ENCODE results near the gene ADI1. TPM values are rescaled to one million over a fixed set of nuclear protein-coding genes. Genes with fewer than 3 reads are reported as not detected.
A peak's percentile ranks its signal among the peaks of the same experiment; 100 is the strongest.

The ADI1 gene
- total and polyA plus RNA-seq, 10 of the 15 experiments (the other 5 are each of a cell fraction or from before 2014, with no cell fraction given) = 4.4 to 78.7 (median 17.2) TPM

- TSS peak; percentile 35 for BruUV-seq (replicated peaks)
- 99% methylated on average over 5 of the region's 5 CpGs for WGBS (ENCODE audit: insufficient coverage, insufficient replicate concordance, low lambda C conversion rate, missing lambda C conversion rate)
- DNase-seq (ENCODE audit: low read depth, low spot score) (no peak), FAIRE-seq (no peak), ATAC-seq (no peak)
- in situ Hi-C loops (cut with MboI) = no loop called here
- ChIA-PET POLR2A (no interaction called here), CTCF (no interaction called here), RAD21 (ENCODE audit: unreplicated experiment) (no interaction called here), SMC1A (ENCODE audit: uncharacterized antibody, unreplicated experiment) (no interaction called here)
- intact Hi-C loops (cut with micrococcal nuclease; ENCODE audit: unreplicated experiment) = no loop called here
- H3K4me3 ChIP-seq = no peak overlapping the region
- no peak overlapping the region for H3K9ac ChIP-seq (ENCODE audit: control insufficient read depth, insufficient read depth, low read length)
- H3K4me2 ChIP-seq (ENCODE audit: control insufficient read depth, insufficient read depth) = no peak overlapping the region
- TF ChIP-seq CEBPZ (IDR thresholded peaks at IDR 0.05; ENCODE audit: low read depth, low read length) (no peak), LARP7 (IDR thresholded peaks at IDR 0.05) (no peak), GABPA (IDR thresholded peaks at IDR 0.05; ENCODE audit: low read depth) (no peak), NR2C1 (IDR thresholded peaks at IDR 0.05) (no peak), NFIC (IDR thresholded peaks at IDR 0.05; ENCODE audit: low read depth, low read length) (no peak), KLF5 (IDR thresholded peaks at IDR 0.05; ENCODE audit: partially characterized antibody) (no peak), RCOR1 (conservative IDR thresholded peaks at IDR 0.05; ENCODE audit: low read depth, low read length) (no peak), JUND (IDR thresholded peaks at IDR 0.05; ENCODE audit: low read depth, low read length) (no peak), PRDM15 (CRISPR knock-in tag; IDR thresholded peaks at IDR 0.05) (no peak), POLR2AphosphoS5 (IDR thresholded peaks at IDR 0.05; ENCODE audit: low read length) (no peak)
- H3K9me3 ChIP-seq (replicated peaks; ENCODE audit: control insufficient read depth, insufficient read depth, low read length) = no peaks in the 10 kb centered on the region
- no peaks in the 10 kb centered on the region for H3K79me2 ChIP-seq (ENCODE audit: control insufficient read depth, insufficient read depth, low read length)
- no peak overlapping the region for H2AFZ ChIP-seq (ENCODE audit: control insufficient read depth, low read depth, low read length)
- no peaks in the 10 kb centered on the region; the same call in 1 of the 2 replicates for H3K4me1 ChIP-seq (ENCODE audit: control insufficient read depth, insufficient read depth, low read length)
- no peaks in the 10 kb centered on the region for H3K27me3 ChIP-seq (replicated peaks in 1 of 2; ENCODE audit: control insufficient read depth in 2 of 2, insufficient read depth in 2 of 2, low read length in 1 of 2)
- H3K27ac ChIP-seq (ENCODE audit: control insufficient read depth, insufficient read depth) = no peak overlapping the region
- H3K36me3 ChIP-seq (ENCODE audit: control insufficient read depth in 2 of 2, insufficient read depth in 2 of 2, low read length in 1 of 2) = peaks cover 5 to 27% of the 10 kb centered on the region in 2 experiments
- no peaks in the 10 kb centered on the region for H4K20me1 ChIP-seq (ENCODE audit: control insufficient read depth, insufficient read depth)
Measured at GRCh38 chr2:3542107-3542506, 22.8 kb upstream of the ADI1 start.
